Neural cell (in vitro differentiated cells): ENCODE measurements around the gene JAZF1. TPM values are rescaled to one million over a fixed set of nuclear protein-coding genes. Genes with fewer than 3 reads are reported as not detected.

Source experiments
- H2AFZ ChIP-seq: fragments of 200-600, 300-800 bp; sonication (generic), shearing (Covaris generic); 2 replicates; pipeline ENCODE4 v1.6.0; 2014; ENCODE audit warnings: low read depth, mild to moderate bottlenecking, antibody characterized with exemption, low read length, moderate library complexity
- H3F3A ChIP-seq: fragments of 200-600 bp; shearing (Covaris generic); 2 replicates; pipeline ENCODE4 v1.6.1; 2016; ENCODE audit warnings: mild to moderate bottlenecking, moderate library complexity, mixed read lengths, antibody characterized with exemption, low read length; ENCODE audit not compliant: insufficient read depth, poor library complexity, severe bottlenecking
- H3K27ac ChIP-seq: fragments of 200-600, 300-800 bp; sonication (generic), shearing (Covaris generic); 2 replicates; pipeline ENCODE4 v1.5.1; 2014; ENCODE audit warnings: mild to moderate bottlenecking, low read length, moderate library complexity
- H3K27me3 ChIP-seq: fragments of 300-800, 200-600 bp; sonication (generic), shearing (Covaris generic); 2 replicates; pipeline ENCODE4 v1.6.0; 2014; ENCODE audit warnings: mild to moderate bottlenecking, low read depth, low read length, moderate library complexity; ENCODE audit not compliant: insufficient read depth
- H3K36me3 ChIP-seq: fragments of 300-800, 200-600 bp; sonication (generic), shearing (Covaris generic); 2 replicates; pipeline ENCODE4 v1.5.1; 2014; ENCODE audit warnings: mild to moderate bottlenecking, antibody characterized with exemption, low read length, moderate library complexity; ENCODE audit not compliant: insufficient read depth
- H3K4me2 ChIP-seq: fragments of 300-800, 200-600 bp; sonication (generic), shearing (Covaris generic); 2 replicates; pipeline ENCODE4 v1.6.0; 2014; ENCODE audit warnings: mild to moderate bottlenecking, low read length
- H3K4me3 ChIP-seq: fragments of 300-800, 200-600 bp; sonication (generic), shearing (Covaris generic); 2 replicates; pipeline ENCODE4 v1.5.1; 2014; ENCODE audit warnings: mild to moderate bottlenecking, low read length, moderate library complexity
- H3K79me2 ChIP-seq: fragments of 200-600 bp; shearing (Covaris generic); replicated peaks from 2 replicates; pipeline ENCODE4 v1.6.0; 2014; ENCODE audit warnings: mild to moderate bottlenecking, low read length, moderate library complexity; ENCODE audit not compliant: insufficient read depth
- H3K9ac ChIP-seq: fragments of 300-800, 200-600 bp; sonication (generic), shearing (Covaris generic); 2 replicates; pipeline ENCODE4 v1.6.1; 2016; ENCODE audit warnings: mild to moderate bottlenecking, low read length, mixed read lengths
- H3K9me2 ChIP-seq: fragments of 200-600 bp; shearing (Covaris generic); 2 replicates; pipeline ENCODE4 v1.6.1; 2016; ENCODE audit warnings: mild to moderate bottlenecking, low read length, mixed read lengths; ENCODE audit not compliant: insufficient read depth
- H3K9me3 ChIP-seq: fragments of 200-600, 300-800 bp; sonication (generic), shearing (Covaris generic); 2 replicates; pipeline ENCODE4 v1.6.1; 2016; ENCODE audit warnings: mild to moderate bottlenecking, mixed run types, low read length, moderate library complexity, mixed read lengths
- H4K20me1 ChIP-seq: fragments of 200-600 bp; shearing (Covaris generic); 2 replicates; pipeline ENCODE4 v1.6.1; 2016; ENCODE audit warnings: mild to moderate bottlenecking, mixed run types; ENCODE audit not compliant: insufficient read depth
- CTCF ChIP-seq: fragments of 450-650 bp; IDR thresholded peaks from 2 replicates; pipeline ENCODE4 v1.5.1; 2014; ENCODE audit warnings: antibody characterized with exemption, mild to moderate bottlenecking, moderate library complexity; ENCODE audit not compliant: poor library complexity, severe bottlenecking
- EP300 ChIP-seq: fragments of 450-650 bp; conservative IDR thresholded peaks from 2 replicates; pipeline ENCODE4 v1.6.1; 2014; ENCODE audit warnings: antibody characterized with exemption, mild to moderate bottlenecking, moderate library complexity; ENCODE audit not compliant: poor library complexity, severe bottlenecking
- EZH2 ChIP-seq: fragments of 200-600, 300-800 bp; shearing (Covaris generic), sonication (generic); IDR thresholded peaks from 2 replicates; pipeline ENCODE4 v1.6.1; 2014; ENCODE audit warnings: antibody characterized with exemption, low read length, borderline replicate concordance, mild to moderate bottlenecking; ENCODE audit not compliant: insufficient read depth, poor library complexity, severe bottlenecking
- MXI1 ChIP-seq: fragments of 450-650 bp; conservative IDR thresholded peaks from 2 replicates; pipeline ENCODE4 v1.6.1; 2014; ENCODE audit warnings: antibody characterized with exemption, mild to moderate bottlenecking; ENCODE audit not compliant: poor library complexity, severe bottlenecking
- POLR2AphosphoS5 ChIP-seq: IDR thresholded peaks from 2 replicates; pipeline ENCODE4 v1.6.1; 2012
- RAD21 ChIP-seq: fragments of 450-650 bp; conservative IDR thresholded peaks from 2 replicates; pipeline ENCODE4 v1.6.1; 2014; ENCODE audit warnings: antibody characterized with exemption, mild to moderate bottlenecking, moderate library complexity
- REST ChIP-seq: IDR thresholded peaks from 2 replicates; pipeline ENCODE4 v1.6.1; 2012; ENCODE audit warnings: borderline replicate concordance
- SMC3 ChIP-seq: fragments of 450-650 bp; conservative IDR thresholded peaks from 2 replicates; pipeline ENCODE4 v1.6.1; 2014; ENCODE audit warnings: antibody characterized with exemption, mild to moderate bottlenecking, moderate library complexity; ENCODE audit not compliant: poor library complexity
- TAF1 ChIP-seq: IDR thresholded peaks from 2 replicates; pipeline ENCODE4 v1.6.1; 2012; ENCODE audit warnings: low read depth
- polyA plus RNA-seq: library from polyadenylated mRNA; depleted of rRNA; stranded (reverse); fragments of >200 nt; gene quantifications from 2 replicates; pipeline ENCODE4 v1.2.3, GENCODE V29; 2014

JAZF1 gene
- polyA plus RNA-seq, 1 donor from 2014 or later, result 29.5 TPM

- Histone ChIP-seq H3K79me2 (no peaks in the 10 kb centered on the region), H3K9ac (peak overlapping the region; percentile 2), H3K4me2 (no peak overlapping the region), H3F3A (peaks cover 6% of the 10 kb centered on the region), H3K36me3 (no peaks in the 10 kb centered on the region), H3K4me3 (peak overlapping the region; percentile 51), H3K27ac (peak overlapping the region; percentile 84), H3K27me3 (no peaks in the 10 kb centered on the region), H4K20me1 (no peaks in the 10 kb centered on the region), H3K9me2 (no peaks in the 10 kb centered on the region), H3K9me3 (no peaks in the 10 kb centered on the region), H2AFZ (no peak overlapping the region)
- no peak for TF ChIP-seq POLR2AphosphoS5
- TF ChIP-seq REST, result no peak
- TF ChIP-seq EZH2, result no peak
- TF ChIP-seq TAF1, result no peak
- TF ChIP-seq EP300, result no peak
- no peak for TF ChIP-seq CTCF
- TF ChIP-seq SMC3, result no peak
- TF ChIP-seq MXI1, result no peak
- TF ChIP-seq RAD21, result no peak
Observed at GRCh38 chr7:28069388-28069787, 111.2 kb downstream of the JAZF1 start.

GRCh38 chr7:28068811-28069216 is 111.8 kb downstream of the JAZF1 start:
- no peaks in the 10 kb centered on the region for H3K9me2 ChIP-seq
- TF ChIP-seq EP300, result peak; percentile 60
- no peak for TF ChIP-seq EZH2
- TF ChIP-seq POLR2AphosphoS5, result peak; percentile 60
- no peak for TF ChIP-seq MXI1
- no peak for TF ChIP-seq SMC3
- TF ChIP-seq CTCF, result no peak
- TF ChIP-seq REST, result peak; percentile 68
- no peaks in the 10 kb centered on the region for H3K27me3 ChIP-seq
- H3K4me2 ChIP-seq, result peak overlapping the region; percentile 74
- peak overlapping the region; percentile 38 for H3K9ac ChIP-seq
- H3K36me3 ChIP-seq, result no peaks in the 10 kb centered on the region
- H3K4me3 ChIP-seq, result peak overlapping the region; percentile 51
- H2AFZ ChIP-seq, result no peak overlapping the region
- no peaks in the 10 kb centered on the region for H3K79me2 ChIP-seq
- peaks cover 6% of the 10 kb centered on the region for H3F3A ChIP-seq
- no peaks in the 10 kb centered on the region for H4K20me1 ChIP-seq
- H3K27ac ChIP-seq, result peak overlapping the region; percentile 84
- H3K9me3 ChIP-seq, result no peaks in the 10 kb centered on the region
